Measurements from ENCODE around the gene CAPSL.
"Not testable (repeated sequence)": the region's sequence is repeated elsewhere in the genome, so short reads cannot be mapped to it uniquely, and the experiment has no call there.

Gene CAPSL

GRCh38 chr5:35908228-35908627 lies 30.2 kb downstream of the CAPSL start:
- in situ Hi-C loops (cut with HindIII; ENCODE audit: low sequenced_read_pairs): no loop called here

- in situ Hi-C loops (cut with HindIII; ENCODE audit: low sequenced_read_pairs): no loop called here
Measured at GRCh38 chr5:35904443-35905132, 33.8 kb downstream of the CAPSL start.

GRCh38 chr5:35903631-35904203 lies 34.7 kb downstream of the CAPSL start:
- in situ Hi-C loops (cut with HindIII; ENCODE audit: low sequenced_read_pairs): no loop called here

GRCh38 chr5:35902046-35902672 lies 36.3 kb downstream of the CAPSL start:
- in situ Hi-C loops (cut with HindIII; ENCODE audit: low sequenced_read_pairs): no loop called here

GRCh38 chr5:35900972-35901695 lies 37.3 kb downstream of the CAPSL start:
- in situ Hi-C loops (cut with HindIII; ENCODE audit: low sequenced_read_pairs): no loop called here

- in situ Hi-C loops (cut with HindIII; ENCODE audit: low sequenced_read_pairs): no loop called here
Measured at GRCh38 chr5:35899800-35900199, 38.6 kb downstream of the CAPSL start.

- in situ Hi-C loops (cut with HindIII; ENCODE audit: low sequenced_read_pairs): no loop called here
Measured at GRCh38 chr5:35898952-35899660, 39.3 kb downstream of the CAPSL start.

- in situ Hi-C loops (cut with HindIII; ENCODE audit: low sequenced_read_pairs): no loop called here
Measured at GRCh38 chr5:35894131-35894530, 44.3 kb downstream of the CAPSL start.

- in situ Hi-C loops (cut with HindIII; ENCODE audit: low sequenced_read_pairs): not testable (repeated sequence)
Measured at GRCh38 chr5:35892799-35893198, 45.6 kb downstream of the CAPSL start.

GRCh38 chr5:35890021-35891020 lies 48.1 kb downstream of the CAPSL start:
- in situ Hi-C loops (cut with HindIII; ENCODE audit: low sequenced_read_pairs): no loop called here

GRCh38 chr5:35887321-35888100 lies 50.9 kb downstream of the CAPSL start:
- in situ Hi-C loops (cut with HindIII; ENCODE audit: low sequenced_read_pairs): no loop called here

GRCh38 chr5:35886381-35886780 lies 52.0 kb downstream of the CAPSL start:
- in situ Hi-C loops (cut with HindIII; ENCODE audit: low sequenced_read_pairs): no loop called here

- in situ Hi-C loops (cut with HindIII; ENCODE audit: low sequenced_read_pairs): no loop called here
Measured at GRCh38 chr5:35884773-35885172, 53.6 kb downstream of the CAPSL start.

GRCh38 chr5:35884191-35884769 lies 54.1 kb downstream of the CAPSL start:
- in situ Hi-C loops (cut with HindIII; ENCODE audit: low sequenced_read_pairs): no loop called here

- in situ Hi-C loops (cut with HindIII; ENCODE audit: low sequenced_read_pairs): no loop called here
Measured at GRCh38 chr5:35881758-35882157, 56.7 kb downstream of the CAPSL start.

- in situ Hi-C loops (cut with HindIII; ENCODE audit: low sequenced_read_pairs): no loop called here
Measured at GRCh38 chr5:35880156-35880555, 58.3 kb downstream of the CAPSL start.

- in situ Hi-C loops (cut with HindIII; ENCODE audit: low sequenced_read_pairs): no loop called here
Measured at GRCh38 chr5:35879649-35880048, 58.8 kb downstream of the CAPSL start.

GRCh38 chr5:35879096-35879495 lies 59.3 kb downstream of the CAPSL start:
- in situ Hi-C loops (cut with HindIII; ENCODE audit: low sequenced_read_pairs): no loop called here

- in situ Hi-C loops (cut with HindIII; ENCODE audit: low sequenced_read_pairs): no loop called here
Measured at GRCh38 chr5:35878079-35878478, 60.3 kb downstream of the CAPSL start.
